LHCN-M2 (cell line): ENCODE results near the gene TRPM1. TPM values are rescaled to one million over a fixed set of nuclear protein-coding genes. Genes with fewer than 3 reads are reported as not detected.

ENCODE experiments used
- DNase-seq: peaks from one replicate; pipeline ENCODE4 v3.0.0-alpha.2; 2012; ENCODE audit warnings: low read depth
- total RNA-seq: library from RNA; depleted of rRNA; stranded (reverse); fragments of >200 nt; gene quantifications from 2 replicates; pipeline ENCODE4 v1.2.3, GENCODE V29; 2014; rRNA removed

Gene TRPM1
- total RNA-seq, 1 experiment from 2014 or later: not detected

DNA sequence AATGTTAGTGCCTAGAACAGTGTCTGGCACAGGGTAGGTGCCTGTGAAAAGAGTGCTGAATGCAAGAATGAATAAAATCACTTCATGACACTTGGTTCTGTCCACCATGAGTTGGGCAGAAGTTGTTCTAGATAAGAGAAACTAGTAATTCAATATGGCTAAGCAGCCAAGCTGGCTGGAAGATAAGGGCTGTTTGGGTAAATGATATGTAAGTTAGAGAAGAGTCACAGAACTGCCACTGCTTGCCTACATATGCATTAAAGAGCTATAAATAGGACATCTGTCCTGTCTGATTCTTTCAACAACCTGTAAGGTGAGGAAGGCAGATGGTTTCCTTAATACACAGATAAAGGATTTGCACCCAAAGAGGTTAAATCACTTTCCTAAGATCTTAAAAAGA, 123.2 kb downstream of the TRPM1 start:
- DNase-seq: no peak

DNA sequence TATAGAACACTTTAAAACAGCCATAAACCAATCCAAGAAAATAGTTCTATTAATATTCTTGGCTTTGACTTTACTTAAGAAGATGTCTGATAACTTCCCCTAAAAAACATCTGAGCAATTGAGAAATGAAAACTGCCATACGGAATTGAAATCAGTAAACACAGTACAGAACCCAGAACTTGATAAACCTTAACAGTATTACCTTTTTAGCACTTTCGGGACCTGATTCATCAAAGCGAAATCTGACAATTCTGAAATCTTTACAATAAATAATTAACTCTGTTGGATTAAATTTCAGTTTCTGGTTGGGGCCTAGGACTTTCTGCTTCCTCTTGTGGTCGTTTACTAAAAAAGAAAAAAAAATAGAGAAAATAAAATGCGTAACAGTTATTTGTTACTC, 127.4 kb downstream of the TRPM1 start:
- no peak for DNase-seq

GRCh38 chr15:30973379-30973778, 128.1 kb downstream of the TRPM1 start:
- DNase-seq: no peak

DNA sequence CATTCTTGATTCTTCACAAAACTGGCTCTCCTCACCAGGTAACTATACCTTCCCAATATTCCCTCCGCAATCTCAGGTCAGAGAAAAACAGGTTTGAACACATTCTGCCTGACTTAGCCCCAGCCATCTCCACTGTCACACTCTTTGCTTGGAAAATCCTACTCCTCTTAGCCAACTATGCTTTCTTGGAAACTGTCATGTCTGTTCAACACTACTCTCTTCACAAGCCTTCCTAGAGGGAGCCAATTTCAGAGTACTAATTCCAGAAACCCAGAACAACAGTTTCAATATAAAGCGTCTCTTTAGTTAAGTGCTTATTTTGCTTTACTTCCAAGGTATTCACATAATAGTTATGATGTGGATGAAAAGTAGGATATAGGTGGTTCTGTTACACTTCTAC, 131.8 kb downstream of the TRPM1 start:
- no peak for DNase-seq

DNA sequence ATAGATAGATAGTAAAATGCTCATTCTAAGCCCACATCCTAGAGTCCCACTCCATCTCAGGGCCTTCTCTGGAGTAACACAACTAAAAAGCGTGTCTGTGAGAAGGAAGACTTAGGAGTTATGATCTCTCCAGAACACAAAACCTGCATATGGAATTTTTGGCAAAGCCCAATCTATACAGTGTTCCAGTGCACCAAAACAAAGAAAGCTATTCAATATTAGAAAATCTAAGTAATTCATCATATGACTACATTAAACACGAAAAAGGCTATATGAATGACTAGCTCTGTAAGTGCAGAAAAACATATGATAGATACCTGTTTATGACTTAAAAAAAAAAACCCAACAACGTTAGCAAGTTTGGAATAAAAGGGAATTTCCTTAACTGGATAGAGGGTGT, 137.8 kb downstream of the TRPM1 start:
- no peak for DNase-seq

- no peak for DNase-seq
Measured at GRCh38 chr15:30962659-30963058, 138.9 kb downstream of the TRPM1 start.

GRCh38 chr15:30962079-30962478, 139.4 kb downstream of the TRPM1 start:
- DNase-seq: no peak

DNA sequence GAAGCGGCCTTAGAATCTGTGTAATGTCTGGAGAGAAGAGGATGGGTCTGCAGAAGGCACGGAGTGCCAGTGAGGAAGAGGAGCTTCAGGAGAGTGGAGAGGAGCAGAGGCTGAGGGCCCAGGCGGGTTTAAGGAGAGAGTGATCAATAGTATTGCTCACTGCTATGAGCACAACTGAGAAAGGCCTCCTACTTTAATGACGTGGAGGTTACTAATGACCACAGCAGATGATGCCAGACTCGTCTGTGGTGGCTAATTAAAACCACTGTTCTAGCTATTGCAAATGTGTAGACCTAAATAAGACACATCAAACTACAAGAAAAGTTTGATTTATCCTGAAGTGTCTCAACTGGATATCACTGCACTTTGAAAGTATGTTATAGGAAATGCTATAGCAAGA, 143.3 kb downstream of the TRPM1 start:
- no peak for DNase-seq

- peak; percentile 7 for DNase-seq
Measured at GRCh38 chr15:30956216-30957124, 145.1 kb downstream of the TRPM1 start.

- DNase-seq: no peak
Measured at GRCh38 chr15:30954674-30955073, 146.9 kb downstream of the TRPM1 start.

DNA sequence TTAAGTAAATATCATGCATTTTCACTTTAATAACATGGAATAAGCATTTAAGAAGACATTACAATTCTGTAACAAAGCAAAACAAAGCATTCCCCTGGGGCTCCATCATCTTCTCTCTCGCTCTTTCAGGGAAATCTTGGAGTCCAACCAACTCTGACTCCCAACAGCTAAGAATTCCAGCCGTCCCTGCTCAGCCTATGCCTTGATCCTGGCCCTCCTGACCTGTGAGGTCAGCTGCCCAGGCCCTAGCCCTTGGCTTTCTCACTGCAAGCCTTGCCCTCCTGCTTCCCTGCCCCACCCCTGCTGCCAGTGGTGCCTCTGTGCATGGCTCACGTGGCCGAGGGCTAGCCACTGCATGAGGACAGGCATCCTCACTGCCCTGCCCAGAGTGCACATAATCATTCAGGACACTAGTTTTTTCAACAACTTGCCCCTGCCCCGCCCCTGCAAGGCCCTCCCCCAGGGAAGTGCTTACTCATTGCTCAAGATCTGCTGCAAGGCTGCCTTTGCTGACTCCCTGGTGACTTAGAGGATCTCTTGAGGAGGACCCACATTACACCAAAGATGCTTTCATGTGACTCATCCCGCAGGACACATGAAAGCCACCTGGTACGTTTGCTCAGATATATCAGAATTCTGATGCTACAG, 147.7 kb downstream of the TRPM1 start:
- peak; percentile 92 for DNase-seq

DNA sequence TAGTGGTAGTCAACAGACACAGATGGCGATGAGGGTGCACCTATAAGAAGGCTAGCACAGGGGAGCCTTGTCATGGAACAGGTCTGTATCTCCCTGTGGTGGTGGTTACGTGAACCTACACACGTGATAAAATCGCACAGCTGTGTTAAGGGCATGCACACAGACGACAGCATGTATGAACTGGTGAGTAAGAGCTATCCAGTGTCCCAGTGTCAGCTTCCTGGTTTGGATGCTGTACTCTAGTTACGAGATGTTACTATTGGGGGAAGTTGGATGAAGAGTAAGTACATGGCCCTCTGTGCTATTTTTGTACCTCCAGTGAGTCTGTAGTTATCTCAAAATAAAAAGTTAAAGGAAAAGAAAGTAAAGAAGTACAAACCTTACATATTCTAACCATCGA, 148.3 kb downstream of the TRPM1 start:
- no peak for DNase-seq

Other genes with a start within 250 kb of the TRPM1 start
- gene FAN1, start 197.8 kb downstream of the TRPM1 start, total RNA-seq: 17.7 and 23.2 TPM in 2 replicates
- gene MTMR10, start 110.1 kb downstream of the TRPM1 start, total RNA-seq: 8.8 and 10.3 TPM in 2 replicates
- 14.8 and 19.3 TPM in 2 replicates for gene KLF13, start 225.1 kb upstream of the TRPM1 start, total RNA-seq